IMR-90 (cell line): ENCODE data around the gene KLRF1.

Experiments used
- CEBPB ChIP-seq: IDR thresholded peaks from 2 replicates; pipeline ENCODE4 v1.6.1; 2012; ENCODE audit warnings: low read depth, low read length, improper control_type of control experiment
- CHD1 ChIP-seq: IDR thresholded peaks from 2 replicates; pipeline ENCODE4 v1.6.1; 2012; ENCODE audit warnings: low read depth, low read length, improper control_type of control experiment
- MAFK ChIP-seq: IDR thresholded peaks from 2 replicates; pipeline ENCODE4 v1.6.1; 2012; ENCODE audit warnings: low read depth, low read length, improper control_type of control experiment
- RFX5 ChIP-seq: IDR thresholded peaks from 2 replicates; pipeline ENCODE4 v1.8.0; 2012; ENCODE audit warnings: low read depth, mild to moderate bottlenecking, low read length, moderate library complexity
- SMC3 ChIP-seq: fragments of 150-350 bp; IDR thresholded peaks from 2 replicates; pipeline ENCODE4 v1.6.1; 2016; ENCODE audit warnings: low read depth, mild to moderate bottlenecking, antibody characterized with exemption, low read length, moderate library complexity
- TF ChIP-seq, protein P1 (sequence below): conservative IDR thresholded peaks from 2 replicates; pipeline ENCODE4 v1.5.1; 2012; ENCODE audit warnings: mild to moderate bottlenecking, low read depth, low read length, improper control_type of control experiment
- TF ChIP-seq, protein P2 (sequence below): fragments of 150-350 bp; IDR thresholded peaks from 2 replicates; pipeline ENCODE4 v1.6.1; 2017; ENCODE audit warnings: mild to moderate bottlenecking, antibody characterized with exemption, low read length, low read depth

DNA sequence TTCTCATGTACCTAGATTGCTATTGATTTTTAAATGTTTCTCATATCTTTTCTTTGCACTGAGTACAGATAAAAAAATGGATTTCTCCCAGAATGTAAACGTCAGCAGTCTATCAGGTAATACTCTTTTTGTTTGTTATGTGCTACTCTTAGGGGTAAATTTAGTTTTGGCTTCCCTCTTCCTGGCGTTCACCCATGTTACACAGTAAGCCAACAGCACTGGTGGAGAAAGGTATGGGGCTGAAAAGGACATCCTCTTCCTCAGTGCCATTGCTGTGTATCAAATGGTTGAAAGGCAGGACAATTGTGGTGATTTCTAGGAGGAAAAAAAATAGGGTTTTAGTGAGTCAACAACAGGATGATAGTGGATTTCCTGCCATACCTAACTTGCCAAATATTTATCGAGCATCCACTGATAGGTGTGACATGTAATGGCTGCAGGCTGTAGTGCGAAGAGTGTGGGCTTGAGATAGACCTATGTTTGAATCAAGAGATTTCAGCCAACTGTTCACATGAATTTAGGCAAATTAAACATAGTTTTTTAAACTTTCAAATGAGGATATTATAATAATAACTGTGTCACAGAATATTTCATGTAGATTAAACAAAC, 61.5 kb downstream of the KLRF1 start:
- TF ChIP-seq, protein P1, sequence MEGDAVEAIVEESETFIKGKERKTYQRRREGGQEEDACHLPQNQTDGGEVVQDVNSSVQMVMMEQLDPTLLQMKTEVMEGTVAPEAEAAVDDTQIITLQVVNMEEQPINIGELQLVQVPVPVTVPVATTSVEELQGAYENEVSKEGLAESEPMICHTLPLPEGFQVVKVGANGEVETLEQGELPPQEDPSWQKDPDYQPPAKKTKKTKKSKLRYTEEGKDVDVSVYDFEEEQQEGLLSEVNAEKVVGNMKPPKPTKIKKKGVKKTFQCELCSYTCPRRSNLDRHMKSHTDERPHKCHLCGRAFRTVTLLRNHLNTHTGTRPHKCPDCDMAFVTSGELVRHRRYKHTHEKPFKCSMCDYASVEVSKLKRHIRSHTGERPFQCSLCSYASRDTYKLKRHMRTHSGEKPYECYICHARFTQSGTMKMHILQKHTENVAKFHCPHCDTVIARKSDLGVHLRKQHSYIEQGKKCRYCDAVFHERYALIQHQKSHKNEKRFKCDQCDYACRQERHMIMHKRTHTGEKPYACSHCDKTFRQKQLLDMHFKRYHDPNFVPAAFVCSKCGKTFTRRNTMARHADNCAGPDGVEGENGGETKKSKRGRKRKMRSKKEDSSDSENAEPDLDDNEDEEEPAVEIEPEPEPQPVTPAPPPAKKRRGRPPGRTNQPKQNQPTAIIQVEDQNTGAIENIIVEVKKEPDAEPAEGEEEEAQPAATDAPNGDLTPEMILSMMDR, result no peak
- no peak for TF ChIP-seq SMC3
- TF ChIP-seq, protein P2, sequence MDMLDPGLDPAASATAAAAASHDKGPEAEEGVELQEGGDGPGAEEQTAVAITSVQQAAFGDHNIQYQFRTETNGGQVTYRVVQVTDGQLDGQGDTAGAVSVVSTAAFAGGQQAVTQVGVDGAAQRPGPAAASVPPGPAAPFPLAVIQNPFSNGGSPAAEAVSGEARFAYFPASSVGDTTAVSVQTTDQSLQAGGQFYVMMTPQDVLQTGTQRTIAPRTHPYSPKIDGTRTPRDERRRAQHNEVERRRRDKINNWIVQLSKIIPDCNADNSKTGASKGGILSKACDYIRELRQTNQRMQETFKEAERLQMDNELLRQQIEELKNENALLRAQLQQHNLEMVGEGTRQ, result no peak
- TF ChIP-seq CEBPB, result no peak
- TF ChIP-seq MAFK, result no peak
- no peak for TF ChIP-seq CHD1
- no peak for TF ChIP-seq RFX5
